Kasumi-1 (cell line): ENCODE data around the gene ZNF382.
"Not testable (repeated sequence)": the region's sequence is repeated elsewhere in the genome, so short reads cannot be mapped to it uniquely, and the experiment has no call there.

ENCODE experiments used
- DNase-seq, 2 experiments: peaks; one replicate each; lab custom pipeline; 2025; lab: John Stamatoyannopoulos, UW

ZNF382 gene

GRCh38 chr19:36605101-36605876, at the start of gene ZNF382:
Gene ZNF382, plus strand, starts transcription at chr19:36605313. Its CDS starts 4,602 bp downstream, at chr19:36609915.
- peak; percentile 62 to 70 for DNase-seq

DNA sequence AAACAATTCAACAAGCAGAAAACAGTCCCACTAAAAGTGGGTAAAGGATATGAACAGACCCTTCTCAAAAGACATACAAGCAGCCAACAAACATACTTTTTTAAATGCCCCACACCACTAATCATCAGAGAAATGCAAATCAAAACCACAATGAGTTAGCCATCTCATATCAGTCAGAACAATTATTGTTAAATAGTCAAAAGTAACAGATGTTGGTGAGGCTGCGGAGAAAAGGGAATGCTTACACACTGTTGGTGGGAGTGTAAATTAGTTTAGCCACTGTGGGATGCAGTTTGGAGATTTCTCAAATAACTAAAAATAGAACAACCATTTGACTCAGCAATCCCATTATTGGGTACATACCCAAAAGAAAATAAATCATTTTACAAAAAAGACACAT, 40.7 kb upstream of the ZNF382 start:
- DNase-seq, result no peak

DNA sequence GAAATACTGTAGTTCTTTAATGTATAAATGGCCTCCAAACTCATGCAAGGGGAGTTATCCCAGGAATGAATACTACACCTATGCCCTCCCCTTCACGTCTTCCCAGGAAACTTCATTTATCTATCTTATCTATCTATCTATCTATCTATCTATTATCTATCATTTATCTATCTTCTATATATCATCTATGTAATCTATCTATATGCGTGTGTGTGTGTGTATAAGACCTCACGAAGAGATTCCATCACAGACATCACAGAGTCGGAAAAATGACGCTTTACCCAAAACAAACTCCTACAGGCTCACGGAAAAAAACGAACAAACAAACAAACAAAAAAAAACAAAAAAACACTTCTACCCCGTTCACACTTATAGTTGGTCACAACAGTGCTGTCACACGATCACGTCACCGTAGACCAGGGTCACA, 32.5 kb upstream of the ZNF382 start:
- no peak for DNase-seq

- peak; percentile 93 to 95 for DNase-seq
Observed at GRCh38 chr19:36573020-36573894, 31.9 kb upstream of the ZNF382 start, which contains the start of gene ZNF529. Gene ZNF529, minus strand, starts transcription at chr19:36573292. Its CDS starts 946 bp downstream, at chr19:36572346.

- peak in 1 of 2 experiments; percentile 37 for DNase-seq
Observed at GRCh38 chr19:36573895-36574720, 31.0 kb upstream of the ZNF382 start.

GRCh38 chr19:36574741-36575140, 30.4 kb upstream of the ZNF382 start:
- no peak for DNase-seq

DNA sequence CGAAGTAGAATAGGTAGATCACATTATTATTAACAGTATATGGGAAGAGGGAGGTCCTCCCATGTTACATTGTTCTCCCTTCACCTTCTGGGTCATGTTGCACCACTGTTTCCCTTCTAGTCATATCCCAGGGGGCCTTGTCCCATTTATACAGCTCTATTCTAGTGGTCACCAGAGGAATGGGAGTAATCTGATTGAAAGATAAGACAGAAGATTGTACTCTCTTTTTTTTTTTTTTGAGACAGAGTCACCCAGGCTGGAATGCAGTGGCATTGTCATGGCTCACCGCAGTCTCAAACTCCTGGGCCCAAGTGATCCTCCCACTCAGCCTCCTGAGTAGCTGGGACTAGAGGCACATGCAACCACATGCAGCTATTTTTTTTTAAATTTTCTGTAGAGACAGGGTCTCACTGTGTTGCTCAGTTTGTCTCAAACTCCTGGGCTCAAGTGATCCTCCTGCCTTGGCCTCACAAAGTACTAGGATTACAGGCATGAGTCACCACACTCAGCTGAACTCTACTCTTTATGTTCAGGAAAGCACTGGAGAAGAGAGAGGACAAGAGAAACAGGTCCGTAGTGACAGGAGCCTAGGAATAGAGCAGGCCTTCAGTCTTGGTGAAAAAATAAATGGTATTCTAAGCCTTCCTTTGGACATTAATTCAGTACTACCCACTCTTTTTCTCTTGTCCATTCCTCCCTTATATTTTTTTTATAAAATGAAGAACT, 27.7 kb upstream of the ZNF382 start:
- DNase-seq, result no peak

GRCh38 chr19:36579255-36579654, 25.9 kb upstream of the ZNF382 start:
- no peak for DNase-seq

- DNase-seq, result not testable (repeated sequence)
Observed at GRCh38 chr19:36602681-36603080, 2.4 kb upstream of the ZNF382 start.

- peak; percentile 66 to 71 for DNase-seq
Observed at GRCh38 chr19:36604656-36605100, 435 bp upstream of the ZNF382 start.

- DNase-seq, result peak in 1 of 2 experiments; percentile 33
Observed at GRCh38 chr19:36605877-36606478, 865 bp downstream of the ZNF382 start.

GRCh38 chr19:36627057-36627456, 21.9 kb downstream of the ZNF382 start:
- no peak for DNase-seq

DNA sequence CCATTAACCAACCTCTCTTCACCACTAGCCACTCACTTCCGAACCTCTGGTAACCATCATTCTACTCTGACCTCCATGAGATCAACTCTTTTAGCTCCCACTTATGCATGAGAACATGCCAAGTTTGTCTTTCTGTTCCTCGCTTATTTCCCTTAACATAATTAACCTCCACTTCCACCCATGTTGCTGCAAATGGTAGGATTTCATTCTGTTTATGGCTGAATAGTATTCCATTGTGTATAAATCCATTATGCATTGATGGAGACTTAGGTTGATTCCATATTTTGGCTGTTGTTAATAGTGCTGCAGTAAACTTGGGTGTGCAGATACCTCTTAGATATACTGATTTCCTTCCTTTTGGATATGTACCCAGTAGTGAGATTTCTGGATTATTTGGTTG, 30.2 kb downstream of the ZNF382 start:
- DNase-seq, result no peak

- no peak for DNase-seq
Observed at GRCh38 chr19:36638862-36639510, 33.9 kb downstream of the ZNF382 start.

DNA sequence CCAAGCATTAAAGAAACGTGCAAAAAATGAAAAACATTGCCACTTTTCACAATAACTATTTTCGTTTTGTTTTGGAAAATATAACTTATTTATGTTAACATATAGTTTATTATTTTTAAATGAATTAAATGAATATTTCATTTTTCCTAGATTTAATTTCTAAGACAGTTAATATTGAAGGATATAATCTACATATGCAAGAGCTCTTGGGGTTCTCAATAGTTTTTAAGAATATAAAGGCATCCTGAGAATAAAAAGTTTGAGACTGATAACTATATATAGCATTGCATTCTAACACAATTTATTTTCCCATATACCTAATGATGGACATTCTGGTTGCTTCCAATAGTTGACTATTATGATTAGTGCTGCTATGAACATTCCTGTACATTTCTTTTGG, 41.6 kb downstream of the ZNF382 start:
- no peak for DNase-seq

DNA sequence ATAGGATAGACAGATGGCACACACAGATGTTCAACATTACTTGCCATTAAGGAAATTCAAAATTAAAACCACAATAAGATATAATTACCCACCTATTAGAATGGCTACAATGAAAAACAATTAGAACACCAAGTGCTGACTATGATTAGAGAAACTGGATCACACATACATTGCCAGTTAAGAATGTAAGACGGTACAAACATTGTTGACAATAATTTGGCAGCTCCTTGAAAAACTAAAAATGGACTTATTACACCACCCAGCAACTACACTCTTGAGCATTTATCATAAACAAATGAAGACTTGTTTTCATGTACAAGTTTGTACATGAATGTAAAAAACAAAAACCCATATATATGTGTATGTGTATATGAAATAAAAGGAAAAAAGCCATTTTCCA, 47.8 kb downstream of the ZNF382 start:
- DNase-seq, result no peak

DNA sequence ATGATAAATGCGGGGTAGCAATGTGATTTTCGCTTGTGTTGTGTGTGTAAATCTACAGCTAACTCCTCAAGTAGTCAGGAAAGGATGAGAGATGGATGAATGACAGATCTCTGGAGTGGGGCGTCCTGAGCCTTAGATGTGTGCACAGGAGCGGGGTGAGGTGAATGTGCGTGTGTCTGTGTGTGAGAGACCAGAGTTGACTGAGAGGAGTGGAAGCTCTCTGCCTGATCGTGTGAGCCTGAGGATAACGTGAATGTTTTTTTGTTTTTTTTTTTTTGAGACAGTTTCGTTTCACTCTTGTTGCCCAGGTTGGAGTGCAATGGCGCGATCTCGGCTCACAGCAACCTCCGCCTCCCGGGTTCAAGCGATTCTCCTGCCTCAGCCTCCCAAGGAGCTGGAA, 60.7 kb downstream of the ZNF382 start:
- no peak for DNase-seq

GRCh38 chr19:36668646-36669045, 63.5 kb downstream of the ZNF382 start:
- DNase-seq, result no peak

- no peak for DNase-seq
Observed at GRCh38 chr19:36672368-36672767, 67.3 kb downstream of the ZNF382 start.

DNA sequence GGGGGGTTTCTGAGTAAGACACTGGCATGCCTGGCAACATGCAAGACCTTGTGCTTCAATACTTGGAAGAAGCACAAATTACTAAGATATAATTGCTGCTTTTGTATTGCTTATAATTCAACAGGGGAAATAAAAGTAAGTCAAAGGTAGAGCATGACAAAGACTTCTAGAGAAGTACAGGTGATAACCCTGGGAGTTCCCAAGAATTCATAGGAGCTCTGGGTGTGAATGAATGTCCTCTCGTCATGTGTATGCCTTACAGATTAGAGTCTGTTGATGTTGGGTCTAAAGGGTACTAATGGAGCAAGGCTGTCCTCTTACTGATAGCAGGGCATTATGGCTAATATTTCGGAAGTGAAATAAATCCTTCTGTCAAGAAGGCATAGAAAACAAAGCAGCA, 69.1 kb downstream of the ZNF382 start:
- no peak for DNase-seq
